ENCODE results near the gene ZNF860. TPM values are rescaled to one million over a fixed set of nuclear protein-coding genes. Genes with fewer than 3 reads are reported as not detected.
A peak's percentile ranks its signal among the peaks of the same experiment; 100 is the strongest.

Gene ZNF860
- total and polyA plus RNA-seq, 12 donors: 0.10 to 1.1 (median 0.40) TPM

- intact Hi-C loops (cut with DNase I): no loop called here
- Histone ChIP-seq H3K9me3 (replicated peaks in 1 of 3) (no peaks in the 10 kb centered on the region), H3K36me3 (replicated peaks in 1 of 2) (no peaks in the 10 kb centered on the region), H3K4me1 (replicated peaks in 1 of 2) (peaks cover 4 to 15% of the 10 kb centered on the region in 2 donors), H3K27me3 (no peaks in the 10 kb centered on the region), H3K4me3 (no peak overlapping the region), H3K27ac (peak overlapping the region in 1 of 5 donors; percentile 4)
- DNase-seq: peak in 2 of 7 donors; percentile 19 to 25
- WGBS, 4 donors: 0 to 9% (median 7%) methylated on average over 1 of the region's 1 CpG
- no peak for TF ChIP-seq POLR2A (IDR thresholded peaks at IDR 0.05)
- TF ChIP-seq CTCF (IDR thresholded peaks at IDR 0.05): no peak
Measured at GRCh38 chr3:31936420-31937060, 45.0 kb upstream of the ZNF860 start.

GRCh38 chr3:31937225-31937624 lies 44.3 kb upstream of the ZNF860 start:
- intact Hi-C loops (cut with DNase I): no loop called here
- 75 to 98% (median 89%) methylated on average over 4 of the region's 4 CpGs for WGBS, 4 donors
- H3K4me1 ChIP-seq (replicated peaks in 1 of 2): peaks cover 4 to 15% of the 10 kb centered on the region in 2 donors
- H3K27ac ChIP-seq: no peak overlapping the region
- TF ChIP-seq CTCF (IDR thresholded peaks at IDR 0.05) (no peak), POLR2A (IDR thresholded peaks at IDR 0.05) (no peak)
- DNase-seq: no peak
- no peaks in the 10 kb centered on the region for H3K27me3 ChIP-seq
- no peaks in the 10 kb centered on the region for H3K36me3 ChIP-seq (replicated peaks in 1 of 2)
- no peak overlapping the region for H3K4me3 ChIP-seq
- no peaks in the 10 kb centered on the region for H3K9me3 ChIP-seq (replicated peaks in 1 of 3)

DNA sequence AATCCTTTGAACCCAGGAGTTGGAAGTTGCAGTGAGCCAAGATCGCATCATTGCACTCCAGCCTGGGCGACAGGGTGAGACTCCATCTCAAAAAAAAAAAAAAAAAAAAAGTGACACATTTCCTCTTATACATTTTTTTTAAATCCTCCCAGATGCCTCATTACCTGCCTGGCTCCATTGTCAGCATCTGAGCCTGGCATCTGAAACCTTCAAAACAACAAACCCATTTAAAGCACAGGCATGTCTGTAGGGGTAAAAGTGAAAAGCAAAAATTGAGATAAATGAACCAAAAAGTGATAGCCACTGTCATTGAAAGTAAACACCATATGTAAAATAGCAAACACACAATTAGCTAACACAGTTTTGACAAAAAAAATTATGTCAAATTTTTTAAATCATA lies 39.1 kb upstream of the ZNF860 start:
- Histone ChIP-seq H3K27ac (no peak overlapping the region), H3K36me3 (replicated peaks in 1 of 2) (no peaks in the 10 kb centered on the region), H3K4me1 (replicated peaks in 1 of 2) (peaks cover 0 to under 1% of the 10 kb centered on the region in 2 donors), H3K27me3 (no peaks in the 10 kb centered on the region), H3K4me3 (no peak overlapping the region), H3K9me3 (replicated peaks in 1 of 3) (no peaks in the 10 kb centered on the region)
- intact Hi-C loops (cut with DNase I): no loop called here
- no peak for DNase-seq
- TF ChIP-seq CTCF (IDR thresholded peaks at IDR 0.05) (no peak), POLR2A (IDR thresholded peaks at IDR 0.05) (no peak)
- 90 to 100% (median 99%) methylated on average over 2 of the region's 2 CpGs for WGBS, 4 donors

GRCh38 chr3:31943041-31943440 lies 38.5 kb upstream of the ZNF860 start:
- no peaks in the 10 kb centered on the region for H3K27me3 ChIP-seq
- DNase-seq: no peak
- intact Hi-C loops (cut with DNase I): no loop called here
- H3K4me3 ChIP-seq: no peak overlapping the region
- TF ChIP-seq CTCF (IDR thresholded peaks at IDR 0.05) (no peak), POLR2A (IDR thresholded peaks at IDR 0.05) (no peak)
- H3K4me1 ChIP-seq (replicated peaks in 1 of 2): no peaks in the 10 kb centered on the region
- H3K9me3 ChIP-seq (replicated peaks in 1 of 3): no peaks in the 10 kb centered on the region
- H3K27ac ChIP-seq: no peak overlapping the region
- H3K36me3 ChIP-seq (replicated peaks in 1 of 2): no peaks in the 10 kb centered on the region

All from adrenal gland (tissue), 12 donors.